ENCODE measurements around the gene AMN.

Gene AMN

GRCh38 chr14:102948698-102949061 is 26.2 kb downstream of the AMN start:
- Histone ChIP-seq H3K4me1 (ENCODE audit: low read depth, poor library complexity, severe bottlenecking) (no peaks in the 10 kb centered on the region), H3K27ac (no peak overlapping the region), H3K27me3 (ENCODE audit: insufficient read depth, low read depth) (no peaks in the 10 kb centered on the region), H3K9ac (no peak overlapping the region), H4K20me1 (ENCODE audit: insufficient read depth) (no peaks in the 10 kb centered on the region), H3K4me3 (IDR thresholded peaks at IDR 0.05; ENCODE audit: insufficient read depth, low read depth, low read length) (no peak overlapping the region), H2AFZ (ENCODE audit: low read depth) (no peak overlapping the region), H3K36me3 (ENCODE audit: insufficient read depth) (no peaks in the 10 kb centered on the region), H3K4me2 (no peak overlapping the region), H3K79me2 (ENCODE audit: insufficient read depth, low read depth) (no peaks in the 10 kb centered on the region)
- TF ChIP-seq CTCF (conservative IDR thresholded peaks at IDR 0.05; ENCODE audit: low read depth, low read length), result no peak

- Histone ChIP-seq H3K4me1 (ENCODE audit: low read depth, poor library complexity, severe bottlenecking) (no peaks in the 10 kb centered on the region), H3K27ac (no peak overlapping the region), H3K36me3 (ENCODE audit: insufficient read depth) (no peaks in the 10 kb centered on the region), H2AFZ (ENCODE audit: low read depth) (no peak overlapping the region), H3K9ac (no peak overlapping the region), H3K27me3 (ENCODE audit: insufficient read depth, low read depth) (no peaks in the 10 kb centered on the region), H3K4me2 (no peak overlapping the region), H4K20me1 (ENCODE audit: insufficient read depth) (no peaks in the 10 kb centered on the region), H3K79me2 (ENCODE audit: insufficient read depth, low read depth) (no peaks in the 10 kb centered on the region), H3K4me3 (IDR thresholded peaks at IDR 0.05; ENCODE audit: insufficient read depth, low read depth, low read length) (no peak overlapping the region)
- no peak for TF ChIP-seq CTCF (conservative IDR thresholded peaks at IDR 0.05; ENCODE audit: low read depth, low read length)
Observed at GRCh38 chr14:102949062-102949800, 26.8 kb downstream of the AMN start.

GRCh38 chr14:102949801-102950451 is 27.5 kb downstream of the AMN start:
- no peak overlapping the region for H3K9ac ChIP-seq
- H3K27ac ChIP-seq, result no peak overlapping the region
- no peaks in the 10 kb centered on the region for H3K36me3 ChIP-seq (ENCODE audit: insufficient read depth)
- no peak overlapping the region for H2AFZ ChIP-seq (ENCODE audit: low read depth)
- no peak for TF ChIP-seq CTCF (conservative IDR thresholded peaks at IDR 0.05; ENCODE audit: low read depth, low read length)
- no peaks in the 10 kb centered on the region for H3K4me1 ChIP-seq (ENCODE audit: low read depth, poor library complexity, severe bottlenecking)
- H3K27me3 ChIP-seq (ENCODE audit: insufficient read depth, low read depth), result no peaks in the 10 kb centered on the region
- H3K4me3 ChIP-seq (IDR thresholded peaks at IDR 0.05; ENCODE audit: insufficient read depth, low read depth, low read length), result no peak overlapping the region
- no peaks in the 10 kb centered on the region for H4K20me1 ChIP-seq (ENCODE audit: insufficient read depth)
- H3K4me2 ChIP-seq, result no peak overlapping the region
- no peaks in the 10 kb centered on the region for H3K79me2 ChIP-seq (ENCODE audit: insufficient read depth, low read depth)

GRCh38 chr14:102951034-102951433 is 28.6 kb downstream of the AMN start:
- H4K20me1 ChIP-seq (ENCODE audit: insufficient read depth), result no peaks in the 10 kb centered on the region
- H3K4me1 ChIP-seq (ENCODE audit: low read depth, poor library complexity, severe bottlenecking), result no peaks in the 10 kb centered on the region
- H3K27ac ChIP-seq, result no peak overlapping the region
- no peak overlapping the region for H3K9ac ChIP-seq
- no peak for TF ChIP-seq CTCF (conservative IDR thresholded peaks at IDR 0.05; ENCODE audit: low read depth, low read length)
- no peak overlapping the region for H2AFZ ChIP-seq (ENCODE audit: low read depth)
- no peaks in the 10 kb centered on the region for H3K36me3 ChIP-seq (ENCODE audit: insufficient read depth)
- no peaks in the 10 kb centered on the region for H3K79me2 ChIP-seq (ENCODE audit: insufficient read depth, low read depth)
- no peaks in the 10 kb centered on the region for H3K27me3 ChIP-seq (ENCODE audit: insufficient read depth, low read depth)
- H3K4me3 ChIP-seq (IDR thresholded peaks at IDR 0.05; ENCODE audit: insufficient read depth, low read depth, low read length), result no peak overlapping the region
- H3K4me2 ChIP-seq, result no peak overlapping the region

All from KMS-11 (cell line).